ENCODE measurements around the gene PRODH2. TPM values are rescaled to one million over a fixed set of nuclear protein-coding genes. Genes with fewer than 3 reads are reported as not detected.

The PRODH2 gene
- total RNA-seq, 3 donors from 2014 or later, result not detected

- Mint-ChIP-seq H3K27me3 (ENCODE audit: low read depth) (peaks cover 5% of the 10 kb centered on the region), H3K36me3 (ENCODE audit: insufficient read depth) (peaks cover 4% of the 10 kb centered on the region), H3K4me3 (peak within 1 kb of the TSS; percentile 95), H3K4me1 (ENCODE audit: low read depth) (peaks cover 29% of the 10 kb centered on the region), H3K9me3 (no peaks in the 10 kb centered on the region)
- no peak for DNase-seq
- ATAC-seq, result no peak
Observed at GRCh38 chr19:35756377-35757230, 56.0 kb downstream of the PRODH2 start, which contains the start of gene HSPB6. HSPB6 (minus strand) TSS chr19:35757029; CDS start chr19:35757008, 21 bp downstream.

DNA sequence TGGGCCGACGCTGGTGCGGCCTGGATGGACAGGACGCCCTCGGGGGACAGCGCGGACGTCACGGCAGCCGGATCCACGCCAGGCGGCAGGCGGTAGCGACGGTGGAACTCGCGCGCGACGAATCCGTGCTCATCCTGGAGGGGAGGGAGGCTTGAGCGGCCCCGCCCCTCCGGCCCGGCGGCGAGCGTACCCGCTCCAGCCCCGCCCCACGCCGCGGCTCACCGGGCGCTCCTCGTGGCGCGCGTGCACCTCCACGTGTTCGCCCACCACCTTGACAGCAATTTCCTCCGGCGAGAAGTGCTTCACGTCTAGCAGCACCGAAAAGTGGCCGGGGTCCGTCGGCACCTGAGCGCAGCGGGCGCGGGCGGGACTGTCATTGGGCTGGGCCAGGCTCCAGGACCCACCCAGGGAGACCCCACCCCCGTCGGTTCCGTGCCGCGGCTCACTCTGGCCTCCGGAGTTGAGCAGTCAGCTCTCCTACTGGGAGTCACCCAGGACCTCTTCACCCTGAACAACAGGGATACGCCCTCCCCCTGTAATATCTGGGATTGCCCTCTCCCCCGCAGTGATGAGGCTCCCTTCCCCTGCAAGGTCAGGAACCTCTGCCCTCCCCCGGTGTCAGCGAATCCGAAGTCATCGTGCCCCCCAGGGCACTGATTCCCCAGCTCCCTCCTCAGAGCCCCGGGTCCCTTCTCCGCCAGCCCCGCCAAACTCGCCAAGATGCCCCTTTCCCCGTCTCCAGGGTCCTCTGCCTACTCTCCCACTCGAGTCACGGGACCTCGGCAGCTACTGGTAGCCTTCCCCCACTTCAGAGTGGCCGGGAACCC is 56.9 kb downstream of the PRODH2 start:
- DNase-seq, result peak; percentile 64
- Mint-ChIP-seq H3K4me3 (peak overlapping the region; percentile 37), H3K36me3 (ENCODE audit: insufficient read depth) (peaks cover 2% of the 10 kb centered on the region), H3K9me3 (no peaks in the 10 kb centered on the region), H3K27me3 (ENCODE audit: low read depth) (peaks cover 5% of the 10 kb centered on the region), H3K4me1 (ENCODE audit: low read depth) (peaks cover 29% of the 10 kb centered on the region)
- no peak for ATAC-seq

- H3K27me3 Mint-ChIP-seq (ENCODE audit: low read depth), result peaks cover 5% of the 10 kb centered on the region
- peak overlapping the region; percentile 24 for H3K4me3 Mint-ChIP-seq
- H3K9me3 Mint-ChIP-seq, result no peaks in the 10 kb centered on the region
- H3K4me1 Mint-ChIP-seq (ENCODE audit: low read depth), result peaks cover 29% of the 10 kb centered on the region
- DNase-seq (no peak), ATAC-seq (no peak)
- H3K36me3 Mint-ChIP-seq (ENCODE audit: insufficient read depth), result peaks cover 2% of the 10 kb centered on the region
Observed at GRCh38 chr19:35755131-35755549, 57.5 kb downstream of the PRODH2 start.

DNA sequence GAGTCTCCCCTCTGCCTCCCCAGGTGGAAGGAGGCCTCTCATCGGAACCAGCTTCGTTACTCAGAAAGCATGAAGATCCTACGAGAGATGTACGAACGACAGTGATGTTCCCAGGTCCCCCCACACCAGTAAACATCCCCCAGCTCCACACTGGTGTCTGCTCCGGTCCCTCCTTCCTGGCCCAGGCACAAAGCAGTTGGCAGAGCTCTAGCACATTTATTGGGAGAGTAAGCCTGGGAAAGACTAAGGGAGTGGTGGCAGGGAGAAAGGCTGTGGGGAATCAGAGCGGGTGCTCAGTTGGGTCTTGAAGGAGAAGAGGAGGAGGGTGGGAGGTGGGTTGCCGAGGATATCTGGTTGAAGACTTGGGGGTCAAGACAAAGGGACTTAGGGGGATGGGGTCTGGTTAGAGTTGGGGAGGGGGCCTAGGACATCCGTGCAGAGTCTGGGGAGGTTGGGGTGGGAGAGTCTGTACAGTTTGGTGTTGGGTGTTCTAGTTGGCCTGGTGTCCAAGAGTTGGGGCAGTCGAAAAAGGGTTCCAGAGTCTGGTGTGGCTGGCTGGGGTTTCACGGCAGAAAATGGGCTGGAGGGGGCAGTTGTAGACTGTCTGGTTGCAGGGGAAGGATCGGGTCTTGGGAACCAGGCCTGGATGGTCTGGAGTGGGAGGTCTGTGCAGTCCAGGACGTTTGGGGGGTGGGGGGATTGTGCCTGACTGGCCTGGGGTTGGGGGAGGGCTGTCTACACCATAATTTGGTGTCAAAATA is 58.1 kb downstream of the PRODH2 start:
- DNase-seq (no peak), ATAC-seq (no peak)
- H3K27me3 Mint-ChIP-seq (ENCODE audit: low read depth), result peaks cover 5% of the 10 kb centered on the region
- H3K4me1 Mint-ChIP-seq (ENCODE audit: low read depth), result peaks cover 31% of the 10 kb centered on the region
- H3K36me3 Mint-ChIP-seq (ENCODE audit: insufficient read depth), result peaks cover 2% of the 10 kb centered on the region
- no peak overlapping the region for H3K4me3 Mint-ChIP-seq
- H3K9me3 Mint-ChIP-seq, result no peaks in the 10 kb centered on the region

DNA sequence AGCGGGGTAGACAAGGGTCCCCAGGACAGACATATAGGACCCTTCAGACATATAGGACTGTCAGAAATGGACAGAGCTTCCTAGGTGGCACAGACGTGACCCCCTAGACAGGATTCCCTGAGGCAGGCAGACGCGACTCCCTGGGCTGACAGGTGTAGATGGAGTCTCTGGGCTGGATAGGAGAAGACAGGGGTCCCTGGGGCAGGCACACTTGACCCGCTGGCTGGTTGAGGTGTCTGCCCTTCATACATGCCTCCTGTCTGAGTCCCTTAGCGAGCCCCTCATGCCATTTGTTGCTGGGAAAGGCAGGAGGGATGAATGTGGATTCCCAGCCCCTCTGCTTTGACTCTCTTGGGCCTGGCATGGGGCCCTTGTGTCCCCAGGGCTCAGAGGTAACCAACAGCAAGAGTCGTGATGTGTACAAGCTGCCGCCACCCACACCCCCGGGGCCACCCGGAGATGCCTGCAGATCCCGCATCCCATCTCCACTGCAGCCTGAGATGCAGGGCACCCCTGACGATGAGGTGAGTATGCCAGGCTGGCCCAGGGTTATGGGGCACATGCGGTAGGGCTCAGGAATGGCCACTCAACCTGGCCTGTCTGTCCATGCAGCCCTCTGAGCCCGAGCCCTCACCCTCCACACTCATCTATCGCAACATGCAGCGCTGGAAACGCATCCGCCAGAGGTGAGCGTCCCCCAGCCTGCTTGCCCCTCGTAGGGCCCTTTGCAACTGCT is 58.8 kb downstream of the PRODH2 start:
- Mint-ChIP-seq H3K36me3 (ENCODE audit: insufficient read depth) (peaks cover 2% of the 10 kb centered on the region), H3K4me3 (no peak overlapping the region), H3K27me3 (ENCODE audit: low read depth) (peaks cover 5% of the 10 kb centered on the region), H3K9me3 (no peaks in the 10 kb centered on the region), H3K4me1 (ENCODE audit: low read depth) (peaks cover 30% of the 10 kb centered on the region)
- no peak for DNase-seq
- no peak for ATAC-seq

DNA sequence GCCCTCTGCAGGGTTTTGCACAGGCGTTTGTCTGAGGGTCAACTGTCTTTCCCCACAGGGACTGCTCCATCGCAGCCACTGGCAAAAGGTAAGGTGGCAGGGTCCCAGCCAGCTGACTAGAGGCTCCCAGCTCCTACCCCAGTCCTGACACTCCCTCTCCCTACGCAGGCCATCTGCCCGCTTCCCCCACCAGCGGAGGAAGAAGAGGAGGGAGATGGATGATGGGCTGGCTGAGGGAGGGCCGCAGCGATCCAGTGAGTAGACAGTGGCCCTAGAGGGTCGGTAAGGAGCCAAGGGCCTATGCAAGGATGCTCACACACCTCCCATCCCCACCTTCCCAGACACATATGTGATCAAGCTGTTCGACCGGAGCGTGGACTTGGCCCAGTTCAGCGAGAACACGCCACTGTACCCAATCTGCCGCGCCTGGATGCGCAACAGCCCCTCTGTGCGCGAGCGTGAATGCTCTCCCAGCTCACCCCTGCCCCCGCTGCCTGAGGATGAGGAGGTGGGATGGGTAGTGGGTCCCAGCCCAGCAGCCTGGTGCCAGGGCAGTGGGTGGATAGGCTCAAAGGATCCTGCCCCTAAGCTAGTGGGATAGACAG is 59.8 kb downstream of the PRODH2 start:
- H3K9me3 Mint-ChIP-seq, result no peaks in the 10 kb centered on the region
- peaks cover 34% of the 10 kb centered on the region for H3K4me1 Mint-ChIP-seq (ENCODE audit: low read depth)
- no peak overlapping the region for H3K4me3 Mint-ChIP-seq
- ATAC-seq (no peak), DNase-seq (no peak)
- H3K27me3 Mint-ChIP-seq (ENCODE audit: low read depth), result peaks cover 5% of the 10 kb centered on the region
- peaks cover 3% of the 10 kb centered on the region for H3K36me3 Mint-ChIP-seq (ENCODE audit: insufficient read depth)

- no peak overlapping the region for H3K4me3 Mint-ChIP-seq
- peaks cover 4% of the 10 kb centered on the region for H3K36me3 Mint-ChIP-seq (ENCODE audit: insufficient read depth)
- DNase-seq (no peak), ATAC-seq (no peak)
- H3K4me1 Mint-ChIP-seq (ENCODE audit: low read depth), result peaks cover 30% of the 10 kb centered on the region
- H3K9me3 Mint-ChIP-seq, result no peaks in the 10 kb centered on the region
- H3K27me3 Mint-ChIP-seq (ENCODE audit: low read depth), result peaks cover 5% of the 10 kb centered on the region
Observed at GRCh38 chr19:35751839-35752745, 60.6 kb downstream of the PRODH2 start.

DNA sequence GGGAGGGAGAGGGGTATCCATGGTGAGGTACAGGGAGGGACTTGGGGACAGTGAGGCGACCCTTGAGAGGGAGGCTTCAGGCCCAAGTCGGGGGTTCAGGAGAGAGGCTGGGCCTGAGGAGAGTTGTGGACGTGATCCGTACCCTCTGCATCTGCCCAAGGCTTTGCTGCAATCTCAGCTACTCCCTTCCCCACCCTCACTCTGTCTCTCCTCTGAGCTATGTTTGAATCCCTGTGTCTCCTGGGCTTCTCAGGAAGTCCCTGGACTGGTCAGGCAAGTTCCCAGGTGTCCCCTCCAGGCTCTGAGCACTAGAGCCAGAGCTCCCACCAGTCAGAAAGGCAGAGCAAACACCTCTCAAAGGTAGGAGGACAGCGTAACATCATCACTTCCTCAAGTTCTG is 62.5 kb downstream of the PRODH2 start:
- Mint-ChIP-seq H3K36me3 (ENCODE audit: insufficient read depth) (peaks cover 4% of the 10 kb centered on the region), H3K9me3 (no peaks in the 10 kb centered on the region), H3K4me1 (ENCODE audit: low read depth) (peaks cover 34% of the 10 kb centered on the region), H3K4me3 (peak overlapping the region; percentile 46), H3K27me3 (ENCODE audit: low read depth) (no peaks in the 10 kb centered on the region)
- no peak for ATAC-seq
- DNase-seq, result no peak

Other genes starting within 250 kb of the PRODH2 start
- not detected for gene ATP4A, start 249.2 kb downstream of the PRODH2 start, total RNA-seq
- gene PMIS2, start 226.7 kb downstream of the PRODH2 start, total RNA-seq, result not detected
- 10 to 100 TPM; 39.2 to 48.1 (median 41.3) TPM for gene HAUS5, start 200.1 kb downstream of the PRODH2 start, total RNA-seq
- gene RBM42, start 183.8 kb downstream of the PRODH2 start, total RNA-seq, result 100 to 1,000 TPM; 136 to 153 (median 139) TPM
- 1 to 10 TPM in 1 of 3 donors, under 1 TPM in 2; 0.16 to 1.2 (median 0.56) TPM for gene ETV2, start 171.1 kb downstream of the PRODH2 start, total RNA-seq
- gene COX6B1, start 164.5 kb downstream of the PRODH2 start, total RNA-seq, result 100 to 1,000 TPM; 462 to 480 (median 465) TPM
- gene UPK1A, start 146.3 kb downstream of the PRODH2 start, total RNA-seq, result under 1 TPM; 0.22 to 0.26 (median 0.23) TPM
- 100 to 1,000 TPM in 2 of 3 donors, 10 to 100 TPM in 1; 90.8 to 136 (median 101) TPM for gene ZBTB32, start 108.3 kb downstream of the PRODH2 start, total RNA-seq
- gene KMT2B, start 94.8 kb downstream of the PRODH2 start, total RNA-seq, result 10 to 100 TPM; 64.1 to 74.8 (median 74.5) TPM
- gene IGFLR1, start 70.4 kb downstream of the PRODH2 start, total RNA-seq, result 10 to 100 TPM; 24.0 to 32.7 (median 29.8) TPM
- gene U2AF1L4, start 67.4 kb downstream of the PRODH2 start, total RNA-seq, result 10 to 100 TPM; 18.9 to 25.2 (median 19.4) TPM
- 10 to 100 TPM; 46.1 to 49.3 (median 47.9) TPM for gene PSENEN, start 67.2 kb downstream of the PRODH2 start, total RNA-seq
- 1 to 10 TPM; 5.8 to 6.4 (median 6.4) TPM for gene LIN37, start 64.3 kb downstream of the PRODH2 start, total RNA-seq
- gene HSPB6, start 55.8 kb downstream of the PRODH2 start, total RNA-seq, result under 1 TPM; 0.22 to 0.46 (median 0.37) TPM
- 10 to 100 TPM; 27.2 to 33.7 (median 27.3) TPM for gene PROSER3, start 54.7 kb downstream of the PRODH2 start, total RNA-seq
- gene ARHGAP33, start 37.3 kb downstream of the PRODH2 start, total RNA-seq, result 1 to 10 TPM; 5.5 to 6.9 (median 6.2) TPM
- gene NPHS1, start 39.7 kb upstream of the PRODH2 start, total RNA-seq, result under 1 TPM in 2 of 3 donors, not detected in 1; 0.13 to 0.16 TPM
- gene KIRREL2, start 44.1 kb upstream of the PRODH2 start, total RNA-seq, result under 1 TPM; 0.24 to 0.92 (median 0.86) TPM
- under 1 TPM in 2 of 3 donors, not detected in 1; 0.24 to 0.34 TPM for gene APLP1, start 55.7 kb upstream of the PRODH2 start, total RNA-seq
- gene NFKBID, start 87.7 kb upstream of the PRODH2 start, total RNA-seq, result 100 to 1,000 TPM; 138 to 149 (median 142) TPM
- 10 to 100 TPM; 22.6 to 37.1 (median 24.0) TPM for gene HCST, start 89.7 kb upstream of the PRODH2 start, total RNA-seq
- gene TYROBP, start 95.5 kb upstream of the PRODH2 start, total RNA-seq, result under 1 TPM in 2 of 3 donors, not detected in 1; 0.52 to 0.69 TPM
- 10 to 100 TPM; 14.1 to 15.3 (median 14.4) TPM for gene LRFN3, start 123.5 kb upstream of the PRODH2 start, total RNA-seq
- gene SDHAF1, start 182.3 kb upstream of the PRODH2 start, total RNA-seq, result 10 to 100 TPM; 27.3 to 29.7 (median 28.0) TPM
- gene SYNE4, start 196.0 kb upstream of the PRODH2 start, total RNA-seq, result 1 to 10 TPM in 2 of 3 donors, under 1 TPM in 1; 0.92 to 1.4 (median 1.2) TPM
- gene ALKBH6, start 201.4 kb upstream of the PRODH2 start, total RNA-seq, result 10 to 100 TPM; 33.1 to 38.2 (median 36.1) TPM
- gene CLIP3, start 220.0 kb upstream of the PRODH2 start, total RNA-seq, result 1 to 10 TPM in 1 of 3 donors, under 1 TPM in 2; 0.33 to 1.4 (median 0.58) TPM
- 1 to 10 TPM in 1 of 3 donors, under 1 TPM in 2; 0.76 to 1.2 (median 0.90) TPM for gene THAP8, start 241.4 kb upstream of the PRODH2 start, total RNA-seq
- gene WDR62, start 242.1 kb upstream of the PRODH2 start, total RNA-seq, result 10 to 100 TPM; 10.3 to 14.6 (median 12.5) TPM